GM19099 (cell line): ENCODE data around the gene HDAC9.

Source experiments
- POLR2A ChIP-seq: IDR thresholded peaks from 3 replicates; pipeline ENCODE4 v1.6.1; 2011; ENCODE audit warnings: low read depth; ENCODE audit not compliant: insufficient read length; ENCODE audit errors: extremely low read depth

HDAC9 gene

GRCh38 chr7:18971839-18972238 is 476.3 kb downstream of the HDAC9 start:
- no peak for TF ChIP-seq POLR2A

GRCh38 chr7:18974803-18975202 is 479.3 kb downstream of the HDAC9 start:
- no peak for TF ChIP-seq POLR2A

- TF ChIP-seq POLR2A, result no peak
Measured at GRCh38 chr7:18975276-18975675, 479.7 kb downstream of the HDAC9 start.

- no peak for TF ChIP-seq POLR2A
Measured at GRCh38 chr7:18975689-18976280, 480.2 kb downstream of the HDAC9 start.

DNA sequence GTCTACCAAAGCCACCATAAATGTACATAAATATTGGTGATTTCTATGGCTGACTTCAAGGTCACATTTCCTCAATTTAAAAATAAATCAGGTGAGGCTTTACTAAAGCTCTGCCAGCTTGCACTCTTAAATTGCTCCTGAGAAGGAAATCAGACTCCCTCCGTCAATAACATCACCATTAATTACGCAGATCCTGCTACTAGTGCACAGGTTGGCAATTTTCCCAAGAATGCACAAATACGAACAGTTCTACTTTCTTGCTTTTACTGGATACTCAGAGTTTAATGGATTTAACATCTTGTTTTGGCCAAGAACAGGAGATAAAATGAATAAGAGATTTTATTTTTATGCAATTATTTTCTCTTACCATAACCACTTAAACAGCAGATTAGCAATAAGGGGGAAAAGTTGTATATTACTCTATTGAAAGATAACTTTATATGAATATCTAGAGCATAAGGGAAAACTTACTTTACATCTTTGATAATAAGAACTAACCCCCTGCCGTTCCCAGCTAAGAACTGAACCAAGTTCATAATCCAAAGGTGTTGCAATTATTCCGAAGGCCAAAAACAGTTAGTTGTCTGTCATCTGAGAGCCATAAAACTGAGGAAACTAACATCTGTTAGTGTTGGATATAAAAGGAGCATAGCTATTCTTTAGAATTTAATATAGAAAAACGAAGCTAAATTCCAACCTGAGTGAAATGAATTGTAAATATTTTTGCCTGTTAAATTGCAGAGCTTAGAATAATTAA is 481.3 kb downstream of the HDAC9 start:
- no peak for TF ChIP-seq POLR2A

- no peak for TF ChIP-seq POLR2A
Measured at GRCh38 chr7:18978108-18978495, 482.6 kb downstream of the HDAC9 start.

DNA sequence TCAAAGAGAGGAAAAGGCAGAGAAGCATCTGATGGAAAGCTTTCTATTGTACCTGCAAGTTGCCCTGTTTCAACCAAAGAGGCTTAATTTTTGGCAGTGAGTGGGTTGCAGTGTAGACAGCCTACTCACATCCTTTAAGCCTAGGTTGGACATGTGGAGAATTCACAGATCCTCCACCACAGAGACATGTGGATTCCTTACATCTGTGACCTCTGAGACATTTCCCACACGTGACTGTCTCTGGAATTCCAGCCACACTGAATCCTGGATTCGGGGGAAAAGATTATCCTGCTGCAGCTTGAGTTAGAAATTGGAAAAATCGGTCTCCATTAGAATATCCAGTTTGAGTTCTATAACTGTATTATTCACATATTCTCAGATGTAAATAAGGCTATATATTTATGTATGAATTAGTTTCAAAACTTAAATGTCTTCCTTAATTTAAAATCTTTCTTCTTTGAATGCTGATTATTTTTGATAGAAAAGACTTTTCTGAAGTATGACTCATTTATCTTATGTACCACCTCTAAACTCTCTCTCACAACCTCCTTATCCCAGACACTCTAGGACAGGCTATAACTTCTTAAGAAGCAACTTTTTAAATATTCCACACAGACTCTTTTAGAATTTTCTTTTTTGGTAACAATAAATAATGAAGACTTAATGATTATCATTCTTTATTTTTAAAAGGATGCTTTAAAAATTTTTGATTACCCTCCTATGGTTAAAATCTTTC is 498.6 kb downstream of the HDAC9 start:
- TF ChIP-seq POLR2A, result no peak

- no peak for TF ChIP-seq POLR2A
Measured at GRCh38 chr7:18995270-18995671, 499.7 kb downstream of the HDAC9 start.

DNA sequence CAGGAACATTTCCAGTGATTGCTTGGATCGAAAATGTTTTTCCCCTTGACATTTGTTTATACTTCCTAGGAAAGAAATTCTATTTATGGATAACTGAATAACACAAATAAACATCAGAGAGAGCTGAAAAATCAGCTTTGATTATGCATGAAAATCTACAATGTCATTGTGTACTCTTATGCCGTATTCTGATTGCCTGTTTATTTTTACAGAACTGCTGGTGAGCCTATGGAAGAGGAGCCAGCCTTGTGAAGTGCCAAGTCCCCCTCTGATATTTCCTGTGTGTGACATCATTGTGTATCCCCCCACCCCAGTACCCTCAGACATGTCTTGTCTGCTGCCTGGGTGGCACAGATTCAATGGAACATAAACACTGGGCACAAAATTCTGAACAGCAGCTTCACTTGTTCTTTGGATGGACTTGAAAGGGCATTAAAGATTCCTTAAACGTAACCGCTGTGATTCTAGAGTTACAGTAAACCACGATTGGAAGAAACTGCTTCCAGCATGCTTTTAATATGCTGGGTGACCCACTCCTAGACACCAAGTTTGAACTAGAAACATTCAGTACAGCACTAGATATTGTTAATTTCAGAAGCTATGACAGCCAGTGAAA is 500.4 kb downstream of the HDAC9 start:
- TF ChIP-seq POLR2A, result no peak

DNA sequence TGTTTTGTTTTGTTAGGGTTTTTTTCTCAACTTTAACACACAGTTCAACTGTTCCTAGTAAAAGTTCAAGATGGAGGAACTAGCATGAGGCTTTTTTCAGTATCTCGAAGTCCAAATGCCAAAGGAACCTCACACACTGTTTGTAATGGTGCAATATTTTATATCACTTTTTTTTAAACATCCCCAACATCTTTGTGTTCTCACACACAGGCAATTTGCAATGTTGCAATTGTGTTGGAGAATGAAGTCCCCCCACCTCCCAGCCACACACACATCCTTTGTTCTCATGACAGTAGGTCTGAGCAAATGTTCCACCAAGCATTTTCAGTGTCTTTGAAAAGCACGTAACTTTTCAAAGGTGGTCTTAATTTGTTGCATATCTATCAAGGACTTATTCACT is 501.0 kb downstream of the HDAC9 start:
- TF ChIP-seq POLR2A, result no peak

GRCh38 chr7:18997477-18998150 is 502.1 kb downstream of the HDAC9 start:
- no peak for TF ChIP-seq POLR2A

DNA sequence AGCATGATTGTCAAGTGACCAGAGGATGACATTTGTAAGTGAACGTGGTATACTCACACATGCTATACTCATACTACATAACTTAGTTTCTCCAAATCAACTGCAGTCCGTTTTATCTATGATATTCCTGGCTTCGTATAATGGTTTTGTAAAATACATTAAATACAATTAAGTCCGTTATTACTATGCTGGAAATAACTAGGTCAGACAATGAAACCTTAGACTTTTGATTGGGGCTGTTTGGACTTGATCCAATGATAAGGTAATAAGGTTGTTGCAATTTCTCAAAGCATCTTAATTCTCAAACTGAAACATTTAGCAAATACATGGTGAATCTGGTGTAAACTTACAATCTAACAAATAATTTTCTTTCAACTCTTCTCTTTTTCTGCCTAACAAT is 504.9 kb downstream of the HDAC9 start:
- no peak for TF ChIP-seq POLR2A

GRCh38 chr7:19001854-19002253 is 506.3 kb downstream of the HDAC9 start:
- TF ChIP-seq POLR2A, result no peak

GRCh38 chr7:19009241-19009935 is 513.8 kb downstream of the HDAC9 start:
- no peak for TF ChIP-seq POLR2A
